Measurements from ENCODE around the gene EEF1AKMT2.

The EEF1AKMT2 gene

DNA sequence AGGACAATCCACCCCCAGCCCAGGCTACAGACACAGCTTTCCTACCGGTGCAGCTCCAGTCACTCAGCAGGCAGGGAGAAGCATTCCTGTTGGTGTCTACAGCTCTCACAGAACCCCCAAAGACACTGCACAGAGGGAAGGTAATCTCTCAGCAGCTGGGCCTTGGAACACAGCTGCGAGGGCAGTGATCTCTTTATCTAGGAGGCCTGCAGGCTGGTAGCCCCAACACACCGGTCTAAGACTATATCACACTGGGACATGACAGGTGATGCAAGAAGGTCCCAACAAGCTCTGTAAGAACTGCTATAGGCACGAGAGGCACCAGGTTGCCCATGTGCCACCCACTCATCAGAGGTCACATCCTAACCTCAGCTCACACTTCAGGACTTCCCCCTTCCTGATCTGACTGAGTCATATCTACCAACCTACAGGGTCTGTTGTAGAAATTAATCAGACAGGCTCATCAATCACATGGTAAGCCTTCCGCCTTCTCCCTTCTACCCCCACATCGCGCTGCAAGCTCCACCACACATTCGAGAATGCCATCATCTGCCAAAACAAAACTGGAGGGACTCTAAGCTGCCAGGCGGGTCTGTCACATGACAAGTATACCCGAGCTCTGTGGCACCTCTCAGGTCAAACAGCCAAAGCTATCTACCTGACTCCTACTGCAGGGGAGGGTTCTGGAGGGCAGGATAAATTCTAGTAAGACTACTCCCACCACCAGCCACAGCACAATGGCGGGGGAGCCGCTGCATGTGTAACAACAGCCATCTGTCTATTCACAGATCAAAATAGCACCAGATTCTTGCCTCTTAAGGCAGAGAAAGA is 73.6 kb downstream of the EEF1AKMT2 start:
- no peak for DNase-seq

GRCh38 chr10:124717041-124717757 is 74.5 kb downstream of the EEF1AKMT2 start:
- no peak for DNase-seq

DNA sequence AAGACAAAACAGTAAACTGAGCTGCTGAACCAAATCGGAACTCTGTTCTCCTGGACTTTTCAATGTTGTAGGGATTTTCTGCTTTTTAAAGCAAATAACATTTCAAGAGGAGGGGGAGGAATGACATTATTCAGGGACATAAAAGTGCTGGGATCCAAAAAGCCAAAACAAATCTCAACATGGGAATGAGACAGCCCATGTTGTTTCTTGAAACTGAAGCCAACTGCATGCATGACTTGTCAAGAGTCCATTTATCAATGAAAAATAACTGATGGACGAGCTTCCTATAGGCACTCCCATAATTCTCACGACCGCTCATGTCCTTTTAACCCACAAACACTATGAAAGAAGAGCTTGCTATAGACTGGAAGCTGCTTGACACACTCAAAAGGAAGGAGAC is 75.3 kb downstream of the EEF1AKMT2 start:
- DNase-seq: no peak

GRCh38 chr10:124715439-124715838 is 76.2 kb downstream of the EEF1AKMT2 start:
- DNase-seq: no peak

GRCh38 chr10:124713679-124714255 is 77.9 kb downstream of the EEF1AKMT2 start:
- DNase-seq: no peak

GRCh38 chr10:124712704-124713407 is 78.8 kb downstream of the EEF1AKMT2 start:
- DNase-seq: no peak

- DNase-seq: no peak
Measured at GRCh38 chr10:124711145-124711544, 80.5 kb downstream of the EEF1AKMT2 start.

DNA sequence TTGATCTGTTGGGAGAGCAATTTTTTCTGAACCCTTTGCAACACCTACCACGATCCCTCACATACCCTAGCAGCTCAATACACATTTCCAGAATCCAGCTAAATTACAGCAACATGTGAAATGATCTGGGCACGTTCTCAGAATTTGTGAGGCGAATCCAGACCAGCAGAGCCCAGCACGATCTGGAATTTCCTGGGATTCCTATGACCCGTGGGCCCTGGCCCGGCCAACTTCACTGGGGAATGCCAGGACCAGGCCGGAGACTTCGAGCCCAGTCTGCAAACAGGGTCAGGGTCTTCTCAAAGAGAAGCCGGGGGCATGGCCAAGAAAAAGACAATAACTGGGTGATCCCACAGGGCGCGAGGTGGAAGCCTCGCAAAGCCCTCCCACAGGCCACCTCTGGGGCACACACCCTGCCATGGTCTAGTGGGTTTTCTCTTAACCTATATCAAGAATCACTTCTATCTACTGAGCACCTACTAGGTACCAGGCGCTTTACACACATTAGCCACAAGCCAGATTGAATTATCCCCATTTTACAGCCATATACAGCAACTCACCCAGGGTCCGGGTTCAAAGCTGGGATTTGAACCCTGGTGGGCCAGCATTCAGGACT is 81.3 kb downstream of the EEF1AKMT2 start:
- DNase-seq: no peak

DNA sequence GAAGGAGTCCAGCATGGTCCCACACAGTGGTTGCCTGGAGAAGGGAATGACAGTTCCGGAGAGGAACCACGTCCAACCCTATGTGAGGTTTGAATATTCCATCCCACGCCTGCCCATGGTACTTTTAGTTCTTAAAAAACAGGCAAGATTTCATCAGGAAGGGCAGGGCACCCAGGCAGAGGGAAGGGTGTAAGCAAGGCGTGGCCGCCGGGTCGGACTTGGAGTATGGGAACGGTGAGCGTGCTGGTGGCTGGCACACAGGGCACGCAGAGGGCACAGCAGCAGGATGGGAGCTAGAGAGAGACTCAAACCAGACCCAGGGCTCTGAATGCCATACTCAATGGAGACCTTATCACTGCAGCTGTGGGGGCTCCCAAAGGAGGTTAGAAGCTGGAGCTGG is 81.8 kb downstream of the EEF1AKMT2 start:
- DNase-seq: no peak

GRCh38 chr10:124708922-124709520 is 82.7 kb downstream of the EEF1AKMT2 start:
- DNase-seq: no peak

- no peak for DNase-seq
Measured at GRCh38 chr10:124708246-124708779, 83.4 kb downstream of the EEF1AKMT2 start.

Data from SHP77 treated with DMSO at 0.1 percent for 48 hours (cell line).